ENCODE measurements around the gene RALGPS1. TPM values are rescaled to one million over a fixed set of nuclear protein-coding genes. Genes with fewer than 3 reads are reported as not detected.

The RALGPS1 gene
- total RNA-seq, 5 donors from 2014 or later (not counting 1 experiment from before 2014, with no cell fraction given) = 7.3 to 13.9 (median 9.4) TPM

DNA sequence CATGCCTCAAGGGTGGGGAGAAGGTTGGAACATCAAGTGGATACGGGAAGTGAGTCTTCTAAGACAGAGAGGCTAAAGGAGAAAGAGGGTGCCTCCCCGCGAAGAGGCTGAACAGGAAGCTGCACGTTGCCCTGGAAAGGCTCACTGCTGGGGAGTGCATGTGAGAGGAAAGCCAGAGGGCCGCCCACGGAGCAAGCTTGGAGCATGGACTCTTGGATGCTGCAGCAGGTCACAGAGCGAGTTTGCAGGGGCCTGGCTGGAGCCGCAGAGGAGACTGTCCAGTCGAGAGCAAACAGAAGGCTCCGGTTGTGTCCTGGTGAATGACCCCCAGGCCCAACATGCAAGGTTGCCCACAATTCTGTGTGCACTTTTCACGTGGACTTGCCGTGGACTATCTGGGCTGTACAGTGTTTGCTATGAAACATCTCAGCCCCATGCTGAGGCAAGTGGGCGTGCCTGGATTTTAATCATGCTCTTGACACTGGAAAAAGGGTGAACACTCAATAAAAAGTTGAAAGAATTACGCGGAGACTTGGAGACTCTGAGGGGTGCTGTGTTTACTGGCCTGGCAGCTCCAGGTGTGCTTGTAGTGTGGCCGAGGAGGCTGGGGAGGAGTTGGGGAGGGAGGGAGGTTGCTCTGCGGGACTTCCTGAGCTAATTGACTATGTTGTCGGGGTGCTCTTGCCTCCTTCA, 295.5 kb downstream of the RALGPS1 start:
- ChIA-PET CTCF (no interaction called here), POLR2A (interaction anchor here in 1 of 2 donors (0.7 kb wide), 1 partner anchor 198 kb away, joined by 3 read pairs; no protein-coding TSS in a partner anchor)
- ATAC-seq (replicated peaks in 1 of 4) (no peak), DNase-seq (no peak)
- peaks cover 0 to 2% of the 10 kb centered on the region in 2 experiments for H3K4me1 ChIP-seq (ENCODE audit: control insufficient read depth in 1 of 2, extremely low read depth in 1 of 2, insufficient read depth in 2 of 2, low read length in 2 of 2)
- H3K27me3 Mint-ChIP-seq = peaks cover 0 to 17% of the 10 kb centered on the region in 2 donors
- peaks cover 0 to 7% of the 10 kb centered on the region in 2 experiments for H3K27me3 ChIP-seq (replicated peaks in 1 of 2; ENCODE audit: control insufficient read depth in 2 of 2, extremely low read depth in 1 of 2, insufficient read depth in 2 of 2, low read length in 1 of 2)
- H3K27ac Mint-ChIP-seq = no peak overlapping the region
- no peaks in the 10 kb centered on the region for H3K36me3 Mint-ChIP-seq
- peaks cover 2 to 4% (median 2%) of the 10 kb centered on the region in 3 donors for H3K4me1 Mint-ChIP-seq
- H3K4me3 Mint-ChIP-seq = no peak overlapping the region
- no peaks in the 10 kb centered on the region for H3K36me3 ChIP-seq (ENCODE audit: control insufficient read depth in 2 of 2, extremely low read depth in 1 of 2, insufficient read depth in 1 of 2, low read length in 1 of 2)
- 79% methylated on average over 18 of the region's 18 CpGs for WGBS (ENCODE audit: insufficient coverage)
- no peak overlapping the region for H3K4me3 ChIP-seq (ENCODE audit: control insufficient read depth in 1 of 2, extremely low read depth in 1 of 2, low read length in 1 of 2)
- H3K27ac ChIP-seq (ENCODE audit: low read length) = no peak overlapping the region
- no peaks in the 10 kb centered on the region for H3K9me3 ChIP-seq
- no peaks in the 10 kb centered on the region for H3K9me3 Mint-ChIP-seq

DNA sequence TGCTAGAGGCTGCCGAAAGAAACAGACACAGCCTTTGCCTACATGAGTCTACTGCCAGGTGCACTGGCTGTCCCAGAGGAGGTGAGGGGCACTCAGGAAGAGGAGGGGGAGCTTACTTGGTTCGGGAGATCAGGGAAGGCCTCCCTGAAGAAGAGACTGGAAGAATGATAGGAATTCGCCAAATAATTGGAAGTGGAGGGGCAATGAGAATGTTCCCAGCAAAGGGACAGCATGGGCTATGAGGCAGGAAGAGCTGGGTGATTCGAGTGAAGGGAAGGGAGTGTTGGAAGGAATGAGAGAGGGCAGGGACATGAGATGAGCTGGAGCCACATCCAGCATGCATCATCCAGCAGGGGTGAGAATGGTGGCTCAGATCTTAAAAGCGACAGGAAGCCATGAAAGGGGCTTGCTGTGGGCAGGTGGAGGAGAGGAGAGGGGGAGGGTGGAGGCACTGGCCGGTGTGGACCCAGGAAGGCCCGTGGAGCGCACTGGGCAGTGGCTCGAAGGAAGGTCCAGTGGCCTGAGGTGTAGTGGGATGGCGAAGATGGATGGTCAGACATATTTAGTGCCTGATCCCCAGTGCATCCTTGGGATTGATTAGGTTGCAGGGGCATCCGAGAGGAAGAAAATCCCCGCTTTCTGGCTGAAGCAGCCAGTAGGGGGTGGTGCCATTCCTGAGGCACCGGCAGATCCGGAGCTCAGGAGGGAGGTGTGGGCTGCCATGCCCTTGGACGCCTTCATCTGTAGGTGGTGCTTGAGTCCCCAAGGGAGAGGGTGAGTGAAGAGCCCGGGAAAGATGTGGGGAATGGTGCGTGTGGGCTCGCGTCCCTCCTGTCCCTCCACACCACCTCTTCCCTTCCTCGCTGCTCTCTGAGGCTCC, 296.5 kb downstream of the RALGPS1 start:
- Histone ChIP-seq H3K27me3 (replicated peaks in 1 of 2; ENCODE audit: control insufficient read depth in 2 of 2, extremely low read depth in 1 of 2, insufficient read depth in 2 of 2, low read length in 1 of 2) (peaks cover 0 to 7% of the 10 kb centered on the region in 2 experiments), H3K27ac (ENCODE audit: low read length) (no peak overlapping the region), H3K4me1 (ENCODE audit: control insufficient read depth in 1 of 2, extremely low read depth in 1 of 2, insufficient read depth in 2 of 2, low read length in 2 of 2) (peaks cover 0 to 2% of the 10 kb centered on the region in 2 experiments), H3K36me3 (ENCODE audit: control insufficient read depth in 2 of 2, extremely low read depth in 1 of 2, insufficient read depth in 1 of 2, low read length in 1 of 2) (no peaks in the 10 kb centered on the region), H3K4me3 (ENCODE audit: control insufficient read depth in 1 of 2, extremely low read depth in 1 of 2, low read length in 1 of 2) (no peak overlapping the region), H3K9me3 (no peaks in the 10 kb centered on the region)
- Mint-ChIP-seq H3K9me3 (no peaks in the 10 kb centered on the region), H3K27ac (no peak overlapping the region), H3K4me1 (peaks cover 0 to 4% (median 2%) of the 10 kb centered on the region in 3 donors), H3K36me3 (no peaks in the 10 kb centered on the region), H3K27me3 (peaks cover 0 to 11% of the 10 kb centered on the region in 2 donors), H3K4me3 (no peak overlapping the region)
- 82% methylated on average over 12 of the region's 20 CpGs for WGBS (ENCODE audit: insufficient coverage)
- ChIA-PET CTCF (interaction anchor here in 1 of 2 donors (0.6 kb wide), 1 partner anchor 250 kb away, joined by 5 read pairs; no protein-coding TSS in a partner anchor), POLR2A (interaction anchor here in 1 of 2 donors (0.7 kb wide), 1 partner anchor 199 kb away, joined by 3 read pairs; no protein-coding TSS in a partner anchor)
- no peak for DNase-seq
- no peak for ATAC-seq (replicated peaks in 1 of 4)

DNA sequence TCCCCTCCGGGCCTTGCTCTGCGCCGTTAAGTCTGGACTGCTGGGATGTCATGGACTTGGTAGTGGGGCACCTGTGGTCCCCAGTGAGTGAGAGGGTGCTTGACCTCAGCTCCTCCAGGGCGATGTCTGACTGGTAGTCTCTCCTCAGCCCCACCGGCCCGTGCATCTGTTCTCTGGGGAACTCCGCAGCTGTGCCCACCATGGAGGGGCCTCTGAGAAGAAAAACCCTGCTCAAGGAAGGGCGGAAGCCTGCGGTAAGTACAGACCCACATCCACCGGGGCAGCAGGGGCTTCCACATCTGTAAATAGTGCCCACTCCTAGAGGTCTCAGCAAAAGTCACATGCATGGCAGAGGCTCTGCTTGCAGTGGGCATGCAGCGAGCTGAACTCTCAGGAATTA, 297.4 kb downstream of the RALGPS1 start:
- DNase-seq = no peak
- peaks cover 0 to 11% of the 10 kb centered on the region in 2 donors for H3K27me3 Mint-ChIP-seq
- H3K4me3 Mint-ChIP-seq = no peak overlapping the region
- WGBS (ENCODE audit: insufficient coverage) = 92% methylated on average over 11 of the region's 11 CpGs
- no peak overlapping the region for H3K27ac Mint-ChIP-seq
- peaks cover 0 to 2% of the 10 kb centered on the region in 2 experiments for H3K4me1 ChIP-seq (ENCODE audit: control insufficient read depth in 1 of 2, extremely low read depth in 1 of 2, insufficient read depth in 2 of 2, low read length in 2 of 2)
- no peak overlapping the region for H3K27ac ChIP-seq (ENCODE audit: low read length)
- peaks cover 0 to 7% of the 10 kb centered on the region in 2 experiments for H3K27me3 ChIP-seq (replicated peaks in 1 of 2; ENCODE audit: control insufficient read depth in 2 of 2, extremely low read depth in 1 of 2, insufficient read depth in 2 of 2, low read length in 1 of 2)
- H3K9me3 ChIP-seq = no peaks in the 10 kb centered on the region
- no peaks in the 10 kb centered on the region for H3K36me3 ChIP-seq (ENCODE audit: control insufficient read depth in 2 of 2, extremely low read depth in 1 of 2, insufficient read depth in 1 of 2, low read length in 1 of 2)
- H3K9me3 Mint-ChIP-seq = no peaks in the 10 kb centered on the region
- H3K4me3 ChIP-seq (ENCODE audit: control insufficient read depth in 1 of 2, extremely low read depth in 1 of 2, low read length in 1 of 2) = no peak overlapping the region
- POLR2A ChIA-PET = no interaction called here
- H3K36me3 Mint-ChIP-seq = no peaks in the 10 kb centered on the region
- ATAC-seq (replicated peaks in 1 of 4) = no peak
- CTCF ChIA-PET = interaction anchor here in 1 of 2 donors (0.6 kb wide), 1 partner anchor 249 kb away, joined by 5 read pairs; no protein-coding TSS in a partner anchor
- peaks cover 0 to 4% (median 2%) of the 10 kb centered on the region in 3 donors for H3K4me1 Mint-ChIP-seq

DNA sequence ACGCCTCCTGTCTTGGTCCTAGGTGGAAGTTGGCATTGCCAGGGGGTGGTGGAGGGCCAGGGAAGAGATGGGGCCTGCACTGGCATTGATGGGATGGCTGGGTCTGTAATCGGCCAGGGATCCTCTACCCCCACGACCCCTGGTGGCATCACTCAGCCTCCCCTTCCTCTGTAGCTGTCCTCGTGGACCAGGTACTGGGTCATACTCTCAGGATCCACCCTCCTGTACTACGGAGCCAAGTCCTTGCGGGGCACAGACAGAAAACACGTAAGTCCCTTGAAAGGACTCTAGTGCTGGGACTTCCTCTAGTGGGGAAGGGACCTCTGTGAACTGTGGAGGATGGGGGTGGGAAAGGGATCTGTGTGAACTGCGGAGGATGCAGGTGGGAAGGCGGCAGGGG, 297.9 kb downstream of the RALGPS1 start:
- 43% methylated on average over 3 of the region's 9 CpGs for WGBS (ENCODE audit: insufficient coverage)
- no peak overlapping the region for H3K27ac Mint-ChIP-seq
- Histone ChIP-seq H3K9me3 (no peaks in the 10 kb centered on the region), H3K27ac (ENCODE audit: low read length) (no peak overlapping the region), H3K36me3 (ENCODE audit: control insufficient read depth in 2 of 2, extremely low read depth in 1 of 2, insufficient read depth in 1 of 2, low read length in 1 of 2) (no peaks in the 10 kb centered on the region), H3K4me3 (ENCODE audit: control insufficient read depth in 1 of 2, extremely low read depth in 1 of 2, low read length in 1 of 2) (no peak overlapping the region), H3K4me1 (ENCODE audit: control insufficient read depth in 1 of 2, extremely low read depth in 1 of 2, insufficient read depth in 2 of 2, low read length in 2 of 2) (peaks cover 0 to 2% of the 10 kb centered on the region in 2 experiments), H3K27me3 (replicated peaks in 1 of 2; ENCODE audit: control insufficient read depth in 2 of 2, extremely low read depth in 1 of 2, insufficient read depth in 2 of 2, low read length in 1 of 2) (peaks cover 0 to 7% of the 10 kb centered on the region in 2 experiments)
- no peak for DNase-seq
- CTCF ChIA-PET = no interaction called here
- H3K9me3 Mint-ChIP-seq = no peaks in the 10 kb centered on the region
- H3K4me3 Mint-ChIP-seq = no peak overlapping the region
- peaks cover 0 to 11% of the 10 kb centered on the region in 2 donors for H3K27me3 Mint-ChIP-seq
- no peaks in the 10 kb centered on the region for H3K36me3 Mint-ChIP-seq
- ATAC-seq (replicated peaks in 1 of 4) = no peak
- H3K4me1 Mint-ChIP-seq = peaks cover 0 to 4% (median 2%) of the 10 kb centered on the region in 3 donors
- POLR2A ChIA-PET = no interaction called here

DNA sequence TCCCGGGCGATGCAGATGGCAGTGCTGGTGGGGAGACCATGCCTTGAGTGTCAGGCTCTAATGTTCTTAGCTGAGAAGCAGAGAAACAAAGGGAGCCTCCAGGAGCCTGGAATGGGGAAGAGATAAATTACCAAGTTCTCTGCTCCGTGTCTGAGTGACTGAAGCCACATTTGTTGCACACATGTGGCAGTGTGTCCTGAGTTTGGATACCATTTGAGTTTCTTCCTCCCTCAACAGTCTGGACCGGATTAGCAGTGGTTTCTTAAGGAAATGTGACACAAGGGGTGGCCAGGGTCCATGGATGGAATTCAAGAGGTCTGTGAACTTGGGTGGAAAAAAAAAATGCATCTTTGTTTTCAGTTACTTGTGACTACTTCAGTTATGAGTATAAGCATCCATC, 299.3 kb downstream of the RALGPS1 start:
- Mint-ChIP-seq H3K4me3 (no peak overlapping the region), H3K27me3 (peaks cover 0 to 11% of the 10 kb centered on the region in 2 donors), H3K27ac (no peak overlapping the region), H3K4me1 (peaks cover 0 to 4% (median 2%) of the 10 kb centered on the region in 3 donors), H3K9me3 (no peaks in the 10 kb centered on the region), H3K36me3 (no peaks in the 10 kb centered on the region)
- H3K27me3 ChIP-seq (replicated peaks in 1 of 2; ENCODE audit: control insufficient read depth in 2 of 2, extremely low read depth in 1 of 2, insufficient read depth in 2 of 2, low read length in 1 of 2) = peaks cover 0 to 7% of the 10 kb centered on the region in 2 experiments
- no peak overlapping the region for H3K27ac ChIP-seq (ENCODE audit: low read length)
- no peaks in the 10 kb centered on the region for H3K9me3 ChIP-seq
- H3K4me3 ChIP-seq (ENCODE audit: control insufficient read depth in 1 of 2, extremely low read depth in 1 of 2, low read length in 1 of 2) = no peak overlapping the region
- ATAC-seq (replicated peaks in 1 of 4) (no peak), DNase-seq (no peak)
- POLR2A ChIA-PET = no interaction called here
- H3K4me1 ChIP-seq (ENCODE audit: control insufficient read depth in 1 of 2, extremely low read depth in 1 of 2, insufficient read depth in 2 of 2, low read length in 2 of 2) = peaks cover 0 to 2% of the 10 kb centered on the region in 2 experiments
- CTCF ChIA-PET = interaction anchor here (0.7 to 1.9 kb wide), 4 partner anchors 11 to 521 kb away, joined by 3 to 6 read pairs (median 3); partner anchors contain the start of genes SLC2A8 (in 1 of the 2) and TOR2A (in 1 of the 2)
- WGBS (ENCODE audit: insufficient coverage) = 73% methylated on average over 2 of the region's 4 CpGs
- no peaks in the 10 kb centered on the region for H3K36me3 ChIP-seq (ENCODE audit: control insufficient read depth in 2 of 2, extremely low read depth in 1 of 2, insufficient read depth in 1 of 2, low read length in 1 of 2)
